Heart left ventricle (tissue), 13 donors: Measurements from ENCODE around the gene TNS3.

Source experiments
- CTCF ChIP-seq, 12 donors: fragments of 200-600 bp; sonication (generic) in 4 of 12; IDR thresholded peaks; one replicate each; pipeline versions ENCODE4 v1.5.0 to v1.8.0; 2018 to 2022; ENCODE audit warnings: antibody characterized with exemption in 12 of 12, mild to moderate bottlenecking in 5 of 12
- POLR2A ChIP-seq, 2 donors: fragments of 450-650 bp; IDR thresholded peaks; one replicate each; pipeline ENCODE4 v1.6.1; 2017; ENCODE audit warnings: antibody characterized with exemption in 2 of 2, mild to moderate bottlenecking in 2 of 2, moderate library complexity in 2 of 2
- donor health status: ischemic (EF 13 %, LVEDD 7.1; RV severe dilation, severe dysfunction).
- donor health status: DM: no; HTN: yes; CAD: no.
- donor health status: DM: no; HTN: no; CAD: no.
- donor health status: ischemic (EF 25% LVEDD 6.9; RV normal size, moderate dysfunction).
- donor health status: ischemic (EF 25% LVEDD 5.7; RV mildly dilated, moderate dysfunction).
- donor health status: ischemic (EF 35%, LVEDD 5.7; RV mildly dilated, moderate dysfunction).
- donor health status: nonischemic (EF 11% LVEDD 7.7; RV severe dilation, severe dysfunction).
- donor health status: DM: yes; HTN: yes; CAD: no.
- donor health status: PGD.
- donor health status: ischemic (EF 29% LVEDD 5.4; RV normal size, mild dysfunction).
- donor health status: nonischemic (EF 23%, LVEDD 6.1; RV moderate dilation, normal function).

- TF ChIP-seq CTCF (IDR thresholded peaks at IDR 0.05): no peak
- TF ChIP-seq POLR2A (IDR thresholded peaks at IDR 0.05): no peak
These were observed 111.1 kb downstream of the TNS3 start for GRCh38 chr7:47470567-47471357.
